HG02973 (cell line): ENCODE data around the gene TRIM10.
"Not testable (repeated sequence)": the region's sequence is repeated elsewhere in the genome, so short reads cannot be mapped to it uniquely, and the experiment has no call there.

Source experiments
- ATAC-seq: cut with Tn5 transposase; IDR thresholded peaks from one replicate; pipeline ENCODE4 v1.9.1; 2021; ENCODE audit warnings: moderate library complexity; ENCODE audit not compliant: unreplicated experiment

Gene TRIM10

GRCh38 chr6:30154709-30155519 is 6.1 kb downstream of the TRIM10 start:
- no peak for ATAC-seq

- ATAC-seq: no peak
Measured at GRCh38 chr6:30154061-30154460, 7.0 kb downstream of the TRIM10 start.

DNA sequence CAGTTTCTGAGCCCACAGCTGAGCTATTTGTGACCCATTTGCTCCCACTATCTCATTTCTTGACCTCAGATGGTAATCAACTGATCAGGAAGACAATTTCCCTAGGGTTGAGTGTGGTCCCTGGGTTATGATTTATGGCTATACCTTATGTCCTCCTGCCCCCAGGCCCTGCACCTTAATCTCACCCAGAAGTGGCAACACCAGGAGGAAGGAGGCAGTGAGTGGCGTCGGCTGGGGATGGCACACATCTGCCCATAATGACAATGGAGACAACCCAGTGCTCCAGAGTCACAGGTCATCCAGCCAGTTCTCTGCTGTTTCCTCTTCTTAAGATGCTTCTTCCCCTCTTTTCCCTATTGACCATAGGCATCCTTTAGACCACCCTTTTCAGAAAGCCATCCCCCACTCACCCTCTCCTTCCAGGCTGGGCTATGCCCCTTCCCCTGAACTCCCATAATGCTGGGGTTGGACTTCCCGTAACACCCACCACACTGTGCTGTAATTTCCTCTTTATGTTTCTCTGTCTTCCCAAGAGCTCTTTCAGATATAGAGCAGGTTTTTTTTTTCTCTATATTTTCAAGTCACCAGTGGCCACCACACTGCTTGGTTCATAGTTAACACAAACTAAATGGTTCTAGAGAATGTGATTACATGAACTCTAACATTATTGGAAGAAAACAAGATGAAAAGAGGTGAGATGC is 8.0 kb downstream of the TRIM10 start:
- no peak for ATAC-seq

DNA sequence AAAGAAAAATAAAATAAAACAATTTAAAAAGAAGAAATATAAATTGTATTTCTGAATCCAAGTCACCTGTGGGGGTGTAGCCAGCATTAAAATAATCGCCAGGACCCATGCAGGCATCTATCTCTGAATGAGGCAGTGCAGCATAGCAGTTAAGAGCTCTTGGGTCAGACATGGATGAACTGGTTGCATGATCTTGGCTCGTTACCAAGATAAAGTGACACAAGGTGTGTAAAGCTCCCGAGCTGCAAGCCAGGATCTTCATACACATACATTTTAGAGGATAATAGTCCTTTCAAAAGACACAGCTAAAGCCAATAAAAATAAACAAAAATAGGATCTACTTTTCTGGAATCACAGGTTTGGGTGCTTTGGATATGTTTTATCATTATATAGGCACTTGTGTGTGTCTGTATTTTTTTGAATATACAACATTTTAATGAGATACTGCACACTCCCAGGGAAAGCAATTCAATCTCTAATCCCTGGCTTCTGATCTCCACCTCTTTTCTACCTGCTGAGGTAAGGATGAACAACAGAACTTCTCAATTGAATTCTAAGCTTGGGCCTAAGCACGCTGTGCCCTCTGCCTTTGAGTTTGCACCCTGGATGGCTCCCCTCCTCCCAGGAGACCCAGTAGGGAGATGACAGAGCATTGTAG is 8.9 kb downstream of the TRIM10 start:
- no peak for ATAC-seq

- no peak for ATAC-seq
Measured at GRCh38 chr6:30151580-30151979, 9.4 kb downstream of the TRIM10 start.

- no peak for ATAC-seq
Measured at GRCh38 chr6:30150671-30151395, 10.2 kb downstream of the TRIM10 start.

- ATAC-seq: no peak
Measured at GRCh38 chr6:30149858-30150550, 11.0 kb downstream of the TRIM10 start.

- no peak for ATAC-seq
Measured at GRCh38 chr6:30149234-30149633, 11.8 kb downstream of the TRIM10 start.

- no peak for ATAC-seq
Measured at GRCh38 chr6:30147096-30147495, 13.9 kb downstream of the TRIM10 start.

DNA sequence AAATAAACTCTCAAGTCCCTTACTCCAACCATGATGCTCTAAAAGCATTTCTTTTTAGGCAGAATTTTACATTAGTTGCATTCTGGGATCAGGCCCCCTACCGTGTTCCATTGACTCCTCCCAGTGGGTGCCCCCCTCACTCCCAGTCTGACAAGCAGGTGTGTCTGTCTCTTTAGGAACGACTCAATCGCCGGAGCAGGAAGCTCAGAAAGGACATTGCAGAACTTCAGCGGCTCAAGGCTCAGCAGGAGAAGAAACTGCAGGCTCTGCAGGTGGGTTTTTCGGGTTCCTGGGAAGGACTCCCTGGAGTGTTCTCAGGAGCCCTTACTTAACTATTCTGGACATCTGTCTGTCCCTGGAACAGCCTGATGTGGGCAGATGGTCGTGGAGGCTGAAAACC is 15.2 kb downstream of the TRIM10 start:
- no peak for ATAC-seq

DNA sequence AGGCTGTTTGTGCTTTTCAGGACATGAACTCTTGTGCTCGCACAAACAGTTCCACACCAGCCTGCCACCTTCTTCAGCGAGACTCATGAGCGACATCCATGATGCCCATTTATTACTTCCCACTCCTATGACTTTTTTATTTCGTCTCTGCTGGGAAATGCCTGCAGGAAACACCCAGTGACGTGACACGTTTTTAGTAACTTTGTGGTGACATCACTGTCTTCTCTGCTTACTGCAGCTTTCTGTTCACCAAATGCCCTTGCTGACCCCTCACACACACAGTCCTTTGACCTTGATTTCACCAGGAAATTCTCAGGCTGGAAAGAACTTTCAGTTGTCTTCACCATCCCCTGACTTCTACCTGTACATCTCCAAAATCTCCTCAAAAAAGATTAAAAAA is 16.2 kb downstream of the TRIM10 start:
- no peak for ATAC-seq

DNA sequence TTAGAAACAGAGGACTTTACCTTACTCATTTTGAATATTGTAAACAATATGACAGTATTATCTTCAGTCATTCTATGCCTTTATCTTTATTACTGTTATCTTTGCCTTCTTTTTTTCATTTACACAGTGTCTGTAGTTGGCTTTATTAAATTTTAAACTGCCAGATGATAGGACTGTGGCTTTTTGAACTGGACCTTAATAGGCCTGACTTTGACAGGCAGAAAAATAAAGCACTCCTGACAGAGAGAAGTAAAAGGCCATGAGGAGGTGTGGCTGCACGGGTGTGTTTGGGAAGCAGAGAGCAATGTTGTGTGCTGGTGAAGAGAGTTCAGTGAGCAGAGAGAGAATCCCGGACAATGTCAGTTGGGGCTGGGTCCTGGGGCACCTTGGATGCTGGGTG is 17.2 kb downstream of the TRIM10 start:
- no peak for ATAC-seq

GRCh38 chr6:30142665-30143064 is 18.3 kb downstream of the TRIM10 start:
- no peak for ATAC-seq

- ATAC-seq: not testable (repeated sequence)
Measured at GRCh38 chr6:30140240-30140639, 20.8 kb downstream of the TRIM10 start.

DNA sequence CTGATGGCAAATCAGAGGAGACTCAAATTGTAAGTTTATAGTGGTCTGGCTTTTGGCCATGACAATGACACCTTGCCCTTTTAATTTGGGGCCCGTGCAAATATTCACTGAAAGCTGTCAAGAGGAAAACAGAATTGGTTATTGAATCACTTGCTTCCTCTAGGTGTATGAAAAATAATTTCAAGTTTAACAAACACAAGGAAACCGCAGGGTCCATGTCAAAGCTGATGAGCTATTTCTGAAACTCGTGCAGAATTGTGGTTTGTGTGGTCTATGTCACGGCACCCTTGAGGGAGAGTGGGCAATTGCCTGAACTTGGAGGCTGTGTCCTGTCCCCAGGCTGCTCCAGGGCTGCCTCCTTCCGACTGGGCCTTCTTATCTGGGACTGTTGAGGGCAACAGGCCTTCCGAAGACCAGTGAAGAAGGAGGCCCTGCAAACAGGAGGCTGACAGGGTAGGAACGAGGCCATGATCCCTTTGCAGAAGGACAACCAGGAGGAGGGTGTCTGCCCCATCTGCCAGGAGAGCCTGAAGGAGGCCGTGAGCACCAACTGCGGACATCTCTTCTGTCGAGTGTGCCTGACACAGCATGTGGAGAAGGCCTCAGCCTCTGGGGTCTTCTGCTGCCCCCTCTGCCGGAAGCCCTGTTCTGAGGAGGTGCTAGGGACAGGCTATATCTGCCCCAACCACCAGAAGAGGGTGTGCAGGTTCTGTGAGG is 24.3 kb downstream of the TRIM10 start:
- ATAC-seq: no peak

DNA sequence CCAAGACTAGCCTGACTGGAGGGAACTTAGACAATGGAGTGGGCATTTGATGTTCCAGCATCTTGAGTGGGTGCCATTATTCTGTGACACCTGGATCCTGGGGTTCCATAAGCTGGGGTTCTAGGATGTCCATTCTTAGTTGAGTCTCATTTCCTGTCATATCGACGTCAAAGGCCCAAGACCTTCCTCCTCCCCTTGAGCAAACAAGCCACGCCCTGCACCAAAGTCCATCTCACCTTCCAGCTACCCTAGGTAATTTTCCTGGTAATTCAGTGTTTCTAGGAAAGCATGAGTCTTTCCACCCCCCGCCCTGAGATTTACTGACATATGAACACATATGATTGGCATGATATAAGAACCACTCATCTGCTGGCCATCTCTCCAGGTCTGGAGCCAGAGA is 25.3 kb downstream of the TRIM10 start, which contains the start of gene TRIM40:
Gene TRIM40, plus strand, starts transcription at position 384 of the 400 bp plus-strand sequence. CDS start 897 bp downstream, outside the sequence.
- ATAC-seq: no peak

GRCh38 chr6:30135147-30135546 is 25.9 kb downstream of the TRIM10 start:
- no peak for ATAC-seq

- ATAC-seq: no peak
Measured at GRCh38 chr6:30131947-30132497, 29.0 kb downstream of the TRIM10 start.
